Caki2 (cell line): Measurements from ENCODE around the gene HPS5. TPM values are rescaled to one million over a fixed set of nuclear protein-coding genes. Genes with fewer than 3 reads are reported as not detected.
A peak's percentile ranks its signal among the peaks of the same experiment; 100 is the strongest.

Experiments used
- DNase-seq: peaks from one replicate; pipeline ENCODE4 v3.0.0-alpha.2; 2015; ENCODE audit warnings: low read depth
- in situ Hi-C: cut with HindIII; loops from 2 replicates; pipeline ENCODE4 v1.10.0; 2016; ENCODE audit warnings: low sequenced_read_pairs, low pct_unique_long_range_greater_than_20kb, mixed read lengths
- total RNA-seq: library from RNA; depleted of rRNA; stranded (reverse); fragments of >200 nt; shearing (Covaris generic); gene quantifications from 2 replicates; pipeline ENCODE4 v1.2.3, GENCODE V29; 2014; ENCODE audit warnings: low replicate concordance; rRNA removed

Gene HPS5, protein sequence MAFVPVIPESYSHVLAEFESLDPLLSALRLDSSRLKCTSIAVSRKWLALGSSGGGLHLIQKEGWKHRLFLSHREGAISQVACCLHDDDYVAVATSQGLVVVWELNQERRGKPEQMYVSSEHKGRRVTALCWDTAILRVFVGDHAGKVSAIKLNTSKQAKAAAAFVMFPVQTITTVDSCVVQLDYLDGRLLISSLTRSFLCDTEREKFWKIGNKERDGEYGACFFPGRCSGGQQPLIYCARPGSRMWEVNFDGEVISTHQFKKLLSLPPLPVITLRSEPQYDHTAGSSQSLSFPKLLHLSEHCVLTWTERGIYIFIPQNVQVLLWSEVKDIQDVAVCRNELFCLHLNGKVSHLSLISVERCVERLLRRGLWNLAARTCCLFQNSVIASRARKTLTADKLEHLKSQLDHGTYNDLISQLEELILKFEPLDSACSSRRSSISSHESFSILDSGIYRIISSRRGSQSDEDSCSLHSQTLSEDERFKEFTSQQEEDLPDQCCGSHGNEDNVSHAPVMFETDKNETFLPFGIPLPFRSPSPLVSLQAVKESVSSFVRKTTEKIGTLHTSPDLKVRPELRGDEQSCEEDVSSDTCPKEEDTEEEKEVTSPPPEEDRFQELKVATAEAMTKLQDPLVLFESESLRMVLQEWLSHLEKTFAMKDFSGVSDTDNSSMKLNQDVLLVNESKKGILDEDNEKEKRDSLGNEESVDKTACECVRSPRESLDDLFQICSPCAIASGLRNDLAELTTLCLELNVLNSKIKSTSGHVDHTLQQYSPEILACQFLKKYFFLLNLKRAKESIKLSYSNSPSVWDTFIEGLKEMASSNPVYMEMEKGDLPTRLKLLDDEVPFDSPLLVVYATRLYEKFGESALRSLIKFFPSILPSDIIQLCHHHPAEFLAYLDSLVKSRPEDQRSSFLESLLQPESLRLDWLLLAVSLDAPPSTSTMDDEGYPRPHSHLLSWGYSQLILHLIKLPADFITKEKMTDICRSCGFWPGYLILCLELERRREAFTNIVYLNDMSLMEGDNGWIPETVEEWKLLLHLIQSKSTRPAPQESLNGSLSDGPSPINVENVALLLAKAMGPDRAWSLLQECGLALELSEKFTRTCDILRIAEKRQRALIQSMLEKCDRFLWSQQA
- 28.4 and 35.4 TPM in 2 replicates for total RNA-seq

- DNase-seq, result peak; percentile 96
- in situ Hi-C loops, result no loop called here
These were observed at the start of gene HPS5, which contains the start of gene GTF2H1 for GRCh38 chr11:18321969-18322711. HPS5 (minus strand) TSS chr11:18322140; CDS start chr11:18317858, 4,282 bp downstream. GTF2H1 (plus strand) TSS chr11:18322567; CDS start chr11:18333075, 10,508 bp downstream.

DNA sequence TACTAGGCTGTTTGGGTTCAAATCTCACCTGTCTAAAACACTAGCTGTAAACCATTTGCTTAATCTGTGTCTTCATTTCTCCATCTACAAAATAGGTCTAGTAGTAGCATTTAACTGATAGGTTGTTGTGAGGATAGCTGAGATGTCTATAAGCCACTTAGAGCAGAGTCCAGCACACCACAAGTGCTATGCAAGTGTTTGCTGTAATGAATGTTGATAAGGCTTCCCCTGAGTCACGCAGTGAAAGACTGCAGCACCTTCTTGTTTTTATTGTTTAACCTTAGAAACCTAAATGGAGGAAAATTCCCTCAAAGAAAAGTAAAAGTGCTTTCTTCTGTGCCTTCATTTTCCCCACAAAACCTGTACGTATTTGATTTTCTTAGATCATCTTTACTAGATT is 49.3 kb upstream of the HPS5 start:
- in situ Hi-C loops, result no loop called here
- DNase-seq, result no peak

GRCh38 chr11:18369398-18369797 is 47.5 kb upstream of the HPS5 start:
- DNase-seq, result no peak
- in situ Hi-C loops, result no loop called here

DNA sequence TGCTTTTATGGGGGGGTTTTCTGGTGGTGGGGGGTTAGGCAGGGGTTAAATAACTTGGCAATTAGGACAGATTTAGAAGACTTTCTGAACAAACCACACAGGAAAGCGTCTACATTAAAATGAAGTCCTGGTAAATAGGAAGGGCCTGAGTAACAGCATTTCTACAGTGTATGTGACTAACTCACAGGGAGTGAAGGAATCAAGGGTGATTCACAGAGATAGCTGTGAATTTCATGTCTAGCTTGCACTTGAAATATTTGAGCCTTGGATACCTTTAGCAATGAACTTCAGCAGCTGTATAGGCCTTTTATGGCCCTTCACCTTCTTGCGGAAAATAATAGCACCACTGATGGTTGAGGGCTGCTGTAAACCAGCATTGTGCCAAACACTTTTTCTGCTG is 46.3 kb upstream of the HPS5 start:
- in situ Hi-C loops, result no loop called here
- no peak for DNase-seq

- in situ Hi-C loops, result no loop called here
- DNase-seq, result no peak
These were observed 45.5 kb upstream of the HPS5 start for GRCh38 chr11:18367431-18367830.

DNA sequence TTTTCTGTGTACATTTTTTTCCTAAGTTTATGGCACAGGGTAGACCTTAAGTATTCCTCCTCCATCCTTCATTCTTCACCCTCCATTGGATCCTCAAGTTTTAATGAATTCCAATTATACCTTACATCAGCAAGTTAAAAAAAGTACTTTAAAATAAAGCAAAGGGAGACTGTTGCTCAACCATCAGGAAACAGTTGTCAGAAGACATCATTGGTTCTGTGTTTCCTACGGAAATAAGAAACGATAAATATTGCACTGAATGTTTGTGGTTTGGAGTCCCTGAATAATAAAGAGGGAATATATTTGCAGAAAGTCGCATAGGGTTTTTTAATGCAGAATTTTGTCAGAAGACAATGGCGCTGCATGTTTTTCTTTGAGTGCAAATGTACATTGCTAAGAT is 44.3 kb upstream of the HPS5 start:
- no peak for DNase-seq
- in situ Hi-C loops, result no loop called here

- in situ Hi-C loops, result no loop called here
- no peak for DNase-seq
These were observed 43.8 kb upstream of the HPS5 start for GRCh38 chr11:18365741-18366140.

- no peak for DNase-seq
- in situ Hi-C loops, result no loop called here
These were observed 42.6 kb upstream of the HPS5 start for GRCh38 chr11:18364495-18365073.

GRCh38 chr11:18361154-18361553 is 39.2 kb upstream of the HPS5 start:
- no peak for DNase-seq
- in situ Hi-C loops, result no loop called here

DNA sequence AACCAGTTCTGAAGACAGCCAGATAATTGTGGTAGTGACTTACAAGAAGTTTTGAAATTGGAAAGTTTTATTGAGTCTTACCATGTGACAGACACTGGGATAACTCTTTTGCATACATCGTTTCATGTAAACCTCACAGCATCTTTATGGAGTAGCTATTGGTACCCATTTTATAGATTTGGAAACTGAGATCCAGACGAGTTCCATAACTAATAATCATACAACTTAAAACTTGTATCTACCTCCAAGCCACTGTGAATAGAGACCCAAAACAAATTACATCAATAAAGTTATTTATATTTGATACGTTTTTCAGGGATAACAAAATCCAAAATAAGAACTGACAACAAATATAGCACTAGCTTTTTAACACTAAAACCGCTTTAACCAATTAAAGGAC is 36.7 kb upstream of the HPS5 start:
- in situ Hi-C loops, result no loop called here

DNA sequence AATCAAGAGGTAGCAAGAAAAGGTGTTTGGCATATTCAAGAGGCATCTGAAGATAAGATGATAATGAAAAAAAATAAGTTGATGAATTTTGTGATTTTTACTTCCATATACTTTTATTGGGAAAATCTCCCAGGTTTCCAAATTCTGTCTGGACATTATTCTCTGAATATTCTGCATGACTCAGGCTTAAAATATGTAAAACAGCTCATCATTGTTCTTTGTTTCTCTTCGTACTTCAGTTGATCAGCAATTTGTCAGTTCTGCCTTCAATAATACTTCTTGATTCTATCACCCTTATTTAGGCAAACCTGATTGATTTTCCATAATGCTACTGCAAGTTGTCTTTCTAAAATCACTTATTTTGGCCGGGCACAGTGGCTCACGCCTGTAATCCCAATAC is 30.6 kb upstream of the HPS5 start:
- in situ Hi-C loops, result no loop called here

More for the DNA sequence above, 36.7 kb upstream of the HPS5 start:
- no peak for DNase-seq

GRCh38 chr11:18347471-18348125 is 25.7 kb upstream of the HPS5 start:
- in situ Hi-C loops, result no loop called here
- no peak for DNase-seq

More for the DNA sequence above, 30.6 kb upstream of the HPS5 start:
- DNase-seq, result no peak

DNA sequence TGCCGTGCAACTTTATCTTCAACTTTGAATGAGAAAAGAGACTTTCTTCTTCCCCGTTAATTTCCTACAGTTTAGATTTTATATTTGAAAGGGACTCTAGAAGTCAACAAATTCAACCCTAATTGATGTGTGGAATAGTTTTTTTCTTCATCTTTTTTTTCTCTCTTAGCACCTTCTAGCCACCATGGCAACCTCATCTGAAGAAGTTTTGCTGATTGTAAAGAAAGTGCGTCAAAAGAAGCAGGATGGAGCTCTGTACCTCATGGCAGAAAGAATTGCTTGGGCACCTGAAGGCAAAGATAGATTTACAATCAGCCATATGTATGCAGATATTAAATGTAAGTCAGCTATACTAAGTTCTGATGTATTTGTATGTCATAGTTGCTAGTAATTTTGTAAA is 11.0 kb upstream of the HPS5 start:
- in situ Hi-C loops, result no loop called here
- DNase-seq, result no peak

GRCh38 chr11:18332302-18332701 is 10.4 kb upstream of the HPS5 start:
- DNase-seq, result peak; percentile 68
- in situ Hi-C loops, result no loop called here

- no peak for DNase-seq
- in situ Hi-C loops, result no loop called here
These were observed 9.0 kb upstream of the HPS5 start for GRCh38 chr11:18330921-18331320.

GRCh38 chr11:18329196-18329870 is 7.4 kb upstream of the HPS5 start:
- in situ Hi-C loops, result no loop called here
- peak; percentile 50 for DNase-seq

GRCh38 chr11:18324381-18324780 is 2.4 kb upstream of the HPS5 start:
- DNase-seq, result no peak
- in situ Hi-C loops, result no loop called here
